HCT116 (cell line): ENCODE results near the gene LYRM7. TPM values are rescaled to one million over a fixed set of nuclear protein-coding genes. Genes with fewer than 3 reads are reported as not detected.

Source experiments
- ATAC-seq: fragments of 200-7000 bp; cut with Tn5 transposase; 2 replicates; pipeline ENCODE4 v1.9.1; 2020; ENCODE audit warnings: mild to moderate bottlenecking, moderate library complexity
- BruUV-seq: library from RNA; stranded (reverse); fragments of 400-500 nt; replicated peaks from 2 replicates; lab custom pipeline; 2021; lab: Mats Ljungman, UMichigan
- CTCF ChIA-PET: fragments of 300-600 bp; sonication (Branson Sonifier 250); formaldehyde crosslinking; loops from one replicate; lab custom pipeline; 2021; ENCODE audit warnings: antibody characterized with exemption; lab: Charles Lee
- POLR2A ChIA-PET: fragments of 300-600, 350-600 bp; sonication (Branson Sonifier 250); formaldehyde crosslinking; loops from one replicate; lab custom pipeline; 2021; ENCODE audit warnings: antibody characterized with exemption; lab: Charles Lee
- RAD21 ChIA-PET, 2 experiments: fragments of 300-600 bp; sonication (Branson Sonifier 250); formaldehyde crosslinking; loops; one replicate each; lab custom pipeline; 2023; ENCODE audit warnings: low total read pairs in 2 of 2; ENCODE audit not compliant: uncharacterized antibody in 2 of 2, unreplicated experiment in 2 of 2, low non-redundant PET in 1 of 2; lab: Charles Lee
- DNase-seq: peaks from one replicate; pipeline ENCODE4 v3.0.0-alpha.2; 2010; ENCODE audit warnings: low read depth, low spot score
- H2AFZ ChIP-seq: fragments of 200-600 bp; shearing (Covaris generic), sonication (generic); 2 replicates; pipeline ENCODE4 v1.6.1; 2017; ENCODE audit warnings: low read depth, mixed run types, mixed read lengths, antibody characterized with exemption, low read length; ENCODE audit not compliant: poor library complexity, severe bottlenecking
- H3K27ac ChIP-seq: 2 replicates; pipeline ENCODE4 v1.5.1; 2012; ENCODE audit warnings: low read depth, low read length
- H3K27me3 ChIP-seq: fragments of 200-600 bp; sonication (generic); 2 replicates; pipeline ENCODE4 v1.6.1; 2016; ENCODE audit warnings: mixed run types, low read length, mixed read lengths; ENCODE audit not compliant: insufficient read depth
- H3K36me3 ChIP-seq, 2 experiments: fragments of 200-500 bp in 1 of 2; fragments of 200-600 bp in 1 of 2; sonication (Bioruptor generic) in 1 of 2; sonication (generic) in 1 of 2; 2 replicates each; pipeline versions ENCODE4 v1.5.1 to v1.6.1; 2014 to 2016; ENCODE audit warnings: low read length in 2 of 2, inconsistent platforms in 1 of 2, mixed read lengths in 1 of 2, mixed run types in 1 of 2; ENCODE audit not compliant: insufficient read depth in 2 of 2, control insufficient read depth in 1 of 2
- H3K4me1 ChIP-seq, 2 experiments: fragments of 200-600 bp in 1 of 2; sonication (generic) in 1 of 2; 2 replicates each; pipeline versions ENCODE4 v1.5.1 to v1.6.1; 2012 to 2017; ENCODE audit warnings: low read length in 2 of 2, inconsistent platforms in 1 of 2, mild to moderate bottlenecking in 1 of 2, mixed read lengths in 1 of 2, mixed run types in 1 of 2, moderate library complexity in 1 of 2; ENCODE audit not compliant: insufficient read depth in 2 of 2, control insufficient read depth in 1 of 2
- H3K4me2 ChIP-seq: fragments of 200-600 bp; sonication (generic); 2 replicates; pipeline ENCODE4 v1.6.1; 2017; ENCODE audit warnings: mixed run types, low read length, mixed read lengths
- H3K4me3 ChIP-seq, 2 experiments: fragments of 200-600 bp in 1 of 2; sonication (generic) in 1 of 2; replicated peaks in 1 of 2; 2 replicates each; pipeline ENCODE4 v1.5.1; 2011 to 2016; ENCODE audit warnings: low read length in 2 of 2, control low read depth in 1 of 2, low read depth in 1 of 2, mild to moderate bottlenecking in 1 of 2, mixed read lengths in 1 of 2, mixed run types in 1 of 2
- H3K79me2 ChIP-seq: fragments of 200-600 bp; sonication (generic); 2 replicates; pipeline ENCODE4 v1.6.1; 2017; ENCODE audit warnings: mild to moderate bottlenecking, mixed run types, low read length, moderate library complexity, mixed read lengths; ENCODE audit not compliant: insufficient read depth
- H3K9ac ChIP-seq: fragments of 200-600 bp; sonication (generic); 2 replicates; pipeline ENCODE4 v1.6.1; 2016; ENCODE audit warnings: low read length, mixed read lengths
- H3K9me2 ChIP-seq: fragments of 200-600 bp; sonication (generic), shearing (Covaris generic); 2 replicates; pipeline ENCODE4 v1.6.1; 2017; ENCODE audit warnings: mixed run types, mild to moderate bottlenecking, moderate library complexity; ENCODE audit not compliant: insufficient read depth
- H3K9me3 ChIP-seq, 2 experiments: fragments of 200-500 bp in 1 of 2; fragments of 200-600 bp in 1 of 2; sonication (Bioruptor generic) in 1 of 2; sonication (generic) in 1 of 2; 2 replicates each; pipeline ENCODE4 v1.6.1; 2014 to 2017; ENCODE audit warnings: low read length in 2 of 2, mixed read lengths in 2 of 2, inconsistent platforms in 1 of 2, low read depth in 1 of 2, mild to moderate bottlenecking in 1 of 2, mixed run types in 1 of 2, moderate library complexity in 1 of 2; ENCODE audit not compliant: control insufficient read depth in 1 of 2, insufficient read depth in 1 of 2
- H4K20me1 ChIP-seq: fragments of 200-600 bp; sonication (generic), shearing (Covaris generic); 2 replicates; pipeline ENCODE4 v1.6.1; 2017; ENCODE audit warnings: mixed run types, mild to moderate bottlenecking, moderate library complexity; ENCODE audit not compliant: insufficient read depth
- EGR1 ChIP-seq: IDR thresholded peaks from 2 replicates; pipeline ENCODE4 v1.6.1; 2012; ENCODE audit warnings: low read depth
- EZH2 ChIP-seq: fragments of 200-600 bp; sonication (generic); IDR thresholded peaks from 2 replicates; pipeline ENCODE4 v1.6.1; 2017; ENCODE audit warnings: antibody characterized with exemption, mixed run types
- EZH2phosphoT487 ChIP-seq: fragments of 200-600 bp; IDR thresholded peaks from 2 replicates; pipeline ENCODE4 v1.6.1; 2018; ENCODE audit warnings: antibody characterized with exemption, borderline replicate concordance
- FOSL1 ChIP-seq: IDR thresholded peaks from 2 replicates; pipeline ENCODE4 v1.6.1; 2012; ENCODE audit warnings: low read depth
- JUND ChIP-seq: IDR thresholded peaks from 2 replicates; pipeline ENCODE4 v1.6.1; 2012
- POLR2A ChIP-seq: IDR thresholded peaks from 2 replicates; pipeline ENCODE4 v1.7.0; 2011; ENCODE audit warnings: borderline replicate concordance; ENCODE audit not compliant: insufficient read depth, insufficient read length; ENCODE audit errors: extremely low read depth
- RAD21 ChIP-seq: IDR thresholded peaks from 2 replicates; pipeline ENCODE4 v1.6.1; 2012; ENCODE audit warnings: low read depth, mild to moderate bottlenecking
- SIN3A ChIP-seq: IDR thresholded peaks from 2 replicates; pipeline ENCODE4 v1.6.1; 2012; ENCODE audit warnings: low read depth
- YY1 ChIP-seq: IDR thresholded peaks from 2 replicates; pipeline ENCODE4 v1.6.1; 2011; ENCODE audit warnings: low read length, low read depth, moderate library complexity, mild to moderate bottlenecking; ENCODE audit not compliant: insufficient replicate concordance; ENCODE audit errors: extremely low read depth
- intact Hi-C: fragments of 100-400 bp; cut with micrococcal nuclease; formaldehyde crosslinking; loops from 2 replicates; pipeline ENCODE4 v1.10.0; 2022
- total RNA-seq: library from RNA; stranded (reverse); gene quantifications from one replicate; pipeline ENCODE4 v1.2.1, GENCODE V29; 2021; ENCODE audit not compliant: unreplicated experiment

The LYRM7 gene
- total RNA-seq, 1 experiment from 2014 or later, result 14.4 TPM

DNA sequence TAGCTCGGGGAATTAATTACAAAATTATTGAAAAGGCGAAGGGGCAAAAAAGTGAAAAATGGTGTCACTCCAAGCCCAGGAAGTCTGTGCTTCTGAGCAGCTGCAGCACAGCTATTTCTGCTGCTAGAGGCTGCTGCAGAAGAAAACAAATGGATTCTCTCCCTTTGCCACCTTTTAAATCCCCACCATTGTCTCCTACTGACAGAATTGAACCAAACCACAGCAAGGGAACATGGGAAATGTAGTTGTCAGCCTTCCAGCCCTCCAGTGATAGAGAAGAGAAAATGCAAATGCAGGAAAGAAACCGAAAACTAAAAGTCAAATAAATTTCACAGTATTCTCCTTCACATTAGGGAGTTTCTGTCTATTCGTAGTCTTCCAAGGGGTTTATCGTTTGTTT lies 59.7 kb downstream of the LYRM7 start:
- intact Hi-C loops, result no loop called here
- no peak overlapping the region for H3K27ac ChIP-seq
- H3K4me1 ChIP-seq, result no peaks in the 10 kb centered on the region
- H3K36me3 ChIP-seq, result no peaks in the 10 kb centered on the region
- no TSS peak for BruUV-seq
- no peak overlapping the region for H2AFZ ChIP-seq
- TF ChIP-seq YY1, result peak; percentile 51
- no peak for TF ChIP-seq POLR2A
- DNase-seq (no peak), ATAC-seq (peak; percentile 65)
- no peaks in the 10 kb centered on the region for H3K9me3 ChIP-seq
- no peak overlapping the region for H3K9ac ChIP-seq
- H3K4me3 ChIP-seq, result no peak overlapping the region
- no peaks in the 10 kb centered on the region for H4K20me1 ChIP-seq
- no peak overlapping the region for H3K4me2 ChIP-seq
- H3K79me2 ChIP-seq, result no peaks in the 10 kb centered on the region
- POLR2A ChIA-PET, result no interaction called here
- H3K27me3 ChIP-seq, result no peaks in the 10 kb centered on the region
- H3K9me2 ChIP-seq, result no peaks in the 10 kb centered on the region
- CTCF ChIA-PET, result no interaction called here
- RAD21 ChIA-PET, result interaction anchor here in 1 of 2 experiments (0.6 kb wide), 1 partner anchor 38 kb away, joined by 3 read pairs; no protein-coding TSS in a partner anchor

DNA sequence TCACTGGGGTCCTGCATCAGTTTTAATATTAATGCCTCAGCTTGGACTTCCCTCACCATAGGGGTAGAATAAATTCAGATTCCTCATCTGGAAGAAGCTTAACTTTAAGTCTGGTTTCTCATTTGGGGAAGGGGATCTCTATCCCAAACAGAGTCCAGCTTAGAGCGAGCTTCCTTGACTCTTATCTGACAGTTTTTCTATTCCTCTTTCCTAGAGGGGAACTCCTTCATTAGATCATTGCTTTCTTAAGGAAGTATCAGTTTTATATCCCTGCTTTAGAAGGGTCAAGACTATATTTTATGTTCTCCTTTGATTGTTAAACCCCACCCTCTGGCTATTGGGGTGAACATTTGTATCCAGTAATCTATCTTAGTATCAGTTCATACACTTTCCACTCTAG lies 68.9 kb downstream of the LYRM7 start:
- H3K36me3 ChIP-seq, result no peaks in the 10 kb centered on the region
- POLR2A ChIA-PET, result no interaction called here
- H3K9me3 ChIP-seq, result no peaks in the 10 kb centered on the region
- no peak overlapping the region for H2AFZ ChIP-seq
- no peak for ATAC-seq
- peaks cover 0 to 13% of the 10 kb centered on the region in 2 experiments; a peak in 2 of 4 replicates for H3K4me1 ChIP-seq
- no peak for DNase-seq
- no peak overlapping the region for H3K4me3 ChIP-seq
- no peak overlapping the region for H3K9ac ChIP-seq
- H3K27me3 ChIP-seq, result no peaks in the 10 kb centered on the region
- no TSS peak for BruUV-seq
- intact Hi-C loops, result no loop called here
- H3K4me2 ChIP-seq, result no peak overlapping the region
- no peaks in the 10 kb centered on the region for H3K79me2 ChIP-seq
- H4K20me1 ChIP-seq, result no peaks in the 10 kb centered on the region
- TF ChIP-seq RAD21 (no peak), SIN3A (no peak), JUND (no peak), EGR1 (no peak), FOSL1 (no peak), EZH2 (no peak), EZH2phosphoT487 (no peak)
- TF ChIP-seq, all 23 proteins: peak for 0
- ChIA-PET RAD21 (no interaction called here), CTCF (no interaction called here)
- H3K27ac ChIP-seq, result no peak overlapping the region
- H3K9me2 ChIP-seq, result no peaks in the 10 kb centered on the region; the same call in 1 of the 2 replicates
